Stomach (tissue), 9 donors: Measurements from ENCODE around the gene EIF4A3. TPM values are rescaled to one million over a fixed set of nuclear protein-coding genes. Genes with fewer than 3 reads are reported as not detected.

ENCODE experiments used
- DNase-seq, 2 donors: peaks; one replicate each; pipeline versions ENCODE4 v3.0.0 to v3.0.0-alpha.2; 2013 to 2019
- H3K27ac ChIP-seq, 5 donors: fragments of 200-600 bp in 4 of 5; sonication (generic) in 4 of 5; one replicate each; pipeline ENCODE4 v1.5.1; 2013 to 2019; ENCODE audit warnings: mild to moderate bottlenecking in 1 of 5, moderate library complexity in 1 of 5
- H3K27me3 ChIP-seq, 3 donors: fragments of 200-600 bp; sonication (generic); one replicate each; pipeline ENCODE4 v1.5.1; 2017 to 2019; ENCODE audit warnings: mixed run types in 1 of 3
- H3K36me3 ChIP-seq, 4 donors: fragments of 200-600 bp; sonication (generic); 1 replicate in 3 of 4; 2 replicates in 1 of 4; pipeline ENCODE4 v1.5.1; 2016 to 2019
- H3K4me1 ChIP-seq, 4 donors: fragments of 200-600 bp; sonication (generic); one replicate each; pipeline ENCODE4 v1.5.1; 2016 to 2019
- H3K4me3 ChIP-seq, 4 donors: fragments of 200-600 bp; sonication (generic) in 3 of 4; one replicate each; pipeline ENCODE4 v1.5.1; 2016 to 2019; ENCODE audit warnings: mild to moderate bottlenecking in 1 of 4
- H3K9me3 ChIP-seq, 4 donors: fragments of 200-600 bp; sonication (generic); one replicate each; pipeline ENCODE4 v1.5.1; 2016 to 2019
- EP300 ChIP-seq: sonication (generic); formaldehyde crosslinking; IDR thresholded peaks from one replicate; pipeline ENCODE4 v1.6.1; 2017; ENCODE audit warnings: antibody characterized with exemption
- POLR2A ChIP-seq, 4 donors: fragments of 450-650 bp; IDR thresholded peaks; one replicate each; pipeline ENCODE4 v1.6.1; 2016; ENCODE audit warnings: antibody characterized with exemption in 4 of 4, control low read depth in 2 of 4, mild to moderate bottlenecking in 1 of 4, moderate library complexity in 1 of 4
- POLR2AphosphoS5 ChIP-seq, 3 donors: sonication (generic); formaldehyde crosslinking; IDR thresholded peaks; one replicate each; pipeline ENCODE4 v1.6.1; 2016; ENCODE audit warnings: antibody characterized with exemption in 3 of 3
- WGBS, 5 donors: extraction: QIAGEN DNeasy Blood & Tissue Kit in 3 of 5; methylation state at CpG; one replicate each; pipeline versions ENCODE4 v1.1.5 to v1.1.7; 2013 to 2018; 5-methylcytosine and 5-hydroxymethylcytosine counted together
- intact Hi-C: fragments of 100-400 bp; cut with DNase I; formaldehyde crosslinking; loops from one replicate; pipeline ENCODE4 v1.15.1; 2023; ENCODE audit warnings: low total_unique reads
- polyA plus RNA-seq, 3 donors: library from polyadenylated mRNA; stranded (reverse); fragments of 200-250 nt; gene quantifications; one replicate each; pipeline ENCODE4 v1.2.3, GENCODE V29; 2013
- total RNA-seq, 5 donors: library from RNA; depleted of rRNA; stranded (reverse); fragments of >200 nt; gene quantifications; one replicate each; pipeline versions ENCODE4 v1.1.0 to v1.2.3, GENCODE V29; 2014 to 2016
- TF ChIP-seq, protein P1 (sequence below), 7 experiments: fragments of 450-650 bp in 4 of 7; fragments of 200-600 bp in 3 of 7; sonication (generic) in 3 of 7; IDR thresholded peaks; one replicate each; pipeline ENCODE4 v1.5.1; 2016 to 2019; ENCODE audit warnings: antibody characterized with exemption in 7 of 7, control low read depth in 2 of 7, mild to moderate bottlenecking in 1 of 7
- donor health status: healthy with polysubstance abuse.
- donor health status: Bipolar disorder and iron deficiency.
- donor health status: healthy.

The EIF4A3 gene
- total and polyA plus RNA-seq, 8 donors: 17.5 to 78.2 (median 49.2) TPM

DNA sequence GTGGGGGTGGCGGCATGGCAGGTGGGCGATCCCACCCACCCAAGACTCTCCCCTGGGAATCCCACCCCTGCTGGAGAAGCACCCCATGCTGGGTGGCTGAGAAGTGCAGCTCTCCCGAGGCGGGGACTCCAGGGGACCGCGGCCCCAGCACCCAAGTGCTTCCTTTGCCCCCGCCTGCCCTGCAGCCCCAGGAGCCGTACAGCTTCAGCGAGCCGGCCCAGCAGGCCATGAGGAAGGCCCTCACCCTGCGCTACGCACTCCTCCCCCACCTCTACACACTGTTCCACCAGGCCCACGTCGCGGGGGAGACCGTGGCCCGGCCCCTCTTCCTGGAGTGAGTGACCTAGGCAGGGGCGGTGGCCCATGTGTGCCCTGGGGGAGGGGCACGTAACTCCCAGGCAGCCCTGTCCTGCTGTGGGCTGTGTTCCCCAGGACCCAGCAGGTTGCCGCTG lies 33.9 kb downstream of the EIF4A3 start:
- TF ChIP-seq EP300 (no peak), POLR2AphosphoS5 (IDR thresholded peaks at IDR 0.05) (no peak), POLR2A (IDR thresholded peaks at IDR 0.05) (no peak)
- TF ChIP-seq, protein P1, sequence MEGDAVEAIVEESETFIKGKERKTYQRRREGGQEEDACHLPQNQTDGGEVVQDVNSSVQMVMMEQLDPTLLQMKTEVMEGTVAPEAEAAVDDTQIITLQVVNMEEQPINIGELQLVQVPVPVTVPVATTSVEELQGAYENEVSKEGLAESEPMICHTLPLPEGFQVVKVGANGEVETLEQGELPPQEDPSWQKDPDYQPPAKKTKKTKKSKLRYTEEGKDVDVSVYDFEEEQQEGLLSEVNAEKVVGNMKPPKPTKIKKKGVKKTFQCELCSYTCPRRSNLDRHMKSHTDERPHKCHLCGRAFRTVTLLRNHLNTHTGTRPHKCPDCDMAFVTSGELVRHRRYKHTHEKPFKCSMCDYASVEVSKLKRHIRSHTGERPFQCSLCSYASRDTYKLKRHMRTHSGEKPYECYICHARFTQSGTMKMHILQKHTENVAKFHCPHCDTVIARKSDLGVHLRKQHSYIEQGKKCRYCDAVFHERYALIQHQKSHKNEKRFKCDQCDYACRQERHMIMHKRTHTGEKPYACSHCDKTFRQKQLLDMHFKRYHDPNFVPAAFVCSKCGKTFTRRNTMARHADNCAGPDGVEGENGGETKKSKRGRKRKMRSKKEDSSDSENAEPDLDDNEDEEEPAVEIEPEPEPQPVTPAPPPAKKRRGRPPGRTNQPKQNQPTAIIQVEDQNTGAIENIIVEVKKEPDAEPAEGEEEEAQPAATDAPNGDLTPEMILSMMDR (IDR thresholded peaks at IDR 0.05): no peak
- H3K36me3 ChIP-seq: peaks cover 0 to 60% (median 34%) of the 10 kb centered on the region in 4 donors
- intact Hi-C loops: no loop called here
- no peak overlapping the region for H3K4me3 ChIP-seq
- peak in 1 of 2 donors; percentile 23 for DNase-seq
- H3K4me1 ChIP-seq: no peaks in the 10 kb centered on the region
- H3K9me3 ChIP-seq: peaks cover 0 to 3% (median 0%) of the 10 kb centered on the region in 4 donors
- 83 to 87% (median 85%) methylated on average over 8 to 20 of the region's 20 CpGs for WGBS, 5 donors
- H3K27ac ChIP-seq: no peak overlapping the region
- H3K27me3 ChIP-seq: no peaks in the 10 kb centered on the region

DNA sequence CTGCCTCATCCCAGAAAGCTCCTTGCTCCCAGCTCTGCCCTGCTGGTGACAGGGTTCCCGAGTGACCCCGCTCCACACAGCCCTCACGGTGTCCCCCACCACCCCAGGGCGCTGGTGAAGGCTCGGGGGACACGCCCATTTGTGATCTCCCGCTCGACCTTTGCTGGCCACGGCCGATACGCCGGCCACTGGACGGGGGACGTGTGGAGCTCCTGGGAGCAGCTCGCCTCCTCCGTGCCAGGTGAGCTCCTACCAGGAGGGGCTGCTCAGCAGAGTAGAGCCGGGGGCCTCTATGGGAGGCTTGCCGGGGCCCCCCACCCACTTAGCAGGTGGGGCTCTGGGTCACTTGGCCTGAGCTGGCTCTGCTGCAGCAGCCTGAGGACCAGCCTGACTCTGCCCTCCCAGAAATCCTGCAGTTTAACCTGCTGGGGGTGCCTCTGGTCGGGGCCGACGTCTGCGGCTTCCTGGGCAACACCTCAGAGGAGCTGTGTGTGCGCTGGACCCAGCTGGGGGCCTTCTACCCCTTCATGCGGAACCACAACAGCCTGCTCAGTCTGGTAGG lies 34.4 kb downstream of the EIF4A3 start:
- no peaks in the 10 kb centered on the region for H3K27me3 ChIP-seq
- no peak overlapping the region for H3K4me3 ChIP-seq
- 83 to 94% (median 91%) methylated on average over 10 to 24 of the region's 24 CpGs for WGBS, 5 donors
- H3K27ac ChIP-seq: no peak overlapping the region
- peaks cover 0 to 63% (median 33%) of the 10 kb centered on the region in 4 donors for H3K36me3 ChIP-seq
- no peaks in the 10 kb centered on the region for H3K4me1 ChIP-seq
- TF ChIP-seq, protein P1 (IDR thresholded peaks at IDR 0.05): no peak
- no peak for TF ChIP-seq POLR2AphosphoS5 (IDR thresholded peaks at IDR 0.05)
- intact Hi-C loops: no loop called here
- peak in 1 of 2 donors; percentile 17 for DNase-seq
- H3K9me3 ChIP-seq: peaks cover 0 to 3% (median 0%) of the 10 kb centered on the region in 4 donors

DNA sequence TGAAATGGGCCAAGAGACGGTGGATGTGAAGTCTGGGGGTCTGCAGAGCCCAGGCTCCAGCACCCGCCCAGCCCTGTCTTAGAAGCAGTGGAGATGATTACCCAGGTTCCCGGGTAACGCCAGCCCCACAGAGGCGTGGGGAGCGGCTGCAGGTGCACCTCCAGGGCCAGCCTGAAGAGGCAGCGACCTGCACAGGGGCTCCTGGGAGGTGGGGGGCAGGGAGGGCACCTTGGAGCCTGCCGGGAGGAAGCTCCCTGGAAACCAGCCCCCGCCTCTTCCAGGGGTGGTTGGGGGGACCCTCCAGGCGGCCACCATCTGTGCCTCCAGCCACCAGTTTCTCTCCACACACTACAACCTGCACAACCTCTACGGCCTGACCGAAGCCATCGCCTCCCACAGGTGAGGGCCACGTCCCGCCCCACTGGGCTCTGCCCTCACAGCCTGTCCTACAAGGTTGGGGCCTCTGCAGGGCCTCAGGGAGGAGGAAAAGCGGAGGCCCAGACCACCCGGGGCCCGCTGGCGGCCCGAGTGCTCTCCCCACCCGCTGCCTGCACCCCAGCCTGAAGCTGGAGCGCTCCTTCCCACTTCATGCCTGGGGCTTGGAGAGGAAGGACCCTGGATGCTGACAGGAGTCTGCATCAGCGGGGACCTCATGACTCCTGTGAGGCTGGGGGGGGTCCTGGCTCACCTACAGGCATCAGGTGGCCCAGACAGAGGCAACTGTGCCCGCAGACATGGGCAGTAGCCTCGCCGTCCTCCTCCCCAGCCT lies 35.0 kb downstream of the EIF4A3 start:
- no peak overlapping the region for H3K4me3 ChIP-seq
- DNase-seq: peak; percentile 5 to 17
- H3K27me3 ChIP-seq: no peaks in the 10 kb centered on the region
- H3K9me3 ChIP-seq: peaks cover 0 to 3% (median 0%) of the 10 kb centered on the region in 4 donors
- WGBS, 5 donors: 79 to 91% (median 89%) methylated on average over 18 to 26 of the region's 26 CpGs
- H3K4me1 ChIP-seq: no peaks in the 10 kb centered on the region
- intact Hi-C loops: no loop called here
- TF ChIP-seq, protein P1 (IDR thresholded peaks at IDR 0.05): no peak
- TF ChIP-seq POLR2A (IDR thresholded peaks at IDR 0.05) (no peak), POLR2AphosphoS5 (IDR thresholded peaks at IDR 0.05) (no peak), EP300 (no peak)
- H3K27ac ChIP-seq: no peak overlapping the region
- H3K36me3 ChIP-seq: peaks cover 0 to 69% (median 31%) of the 10 kb centered on the region in 4 donors

DNA sequence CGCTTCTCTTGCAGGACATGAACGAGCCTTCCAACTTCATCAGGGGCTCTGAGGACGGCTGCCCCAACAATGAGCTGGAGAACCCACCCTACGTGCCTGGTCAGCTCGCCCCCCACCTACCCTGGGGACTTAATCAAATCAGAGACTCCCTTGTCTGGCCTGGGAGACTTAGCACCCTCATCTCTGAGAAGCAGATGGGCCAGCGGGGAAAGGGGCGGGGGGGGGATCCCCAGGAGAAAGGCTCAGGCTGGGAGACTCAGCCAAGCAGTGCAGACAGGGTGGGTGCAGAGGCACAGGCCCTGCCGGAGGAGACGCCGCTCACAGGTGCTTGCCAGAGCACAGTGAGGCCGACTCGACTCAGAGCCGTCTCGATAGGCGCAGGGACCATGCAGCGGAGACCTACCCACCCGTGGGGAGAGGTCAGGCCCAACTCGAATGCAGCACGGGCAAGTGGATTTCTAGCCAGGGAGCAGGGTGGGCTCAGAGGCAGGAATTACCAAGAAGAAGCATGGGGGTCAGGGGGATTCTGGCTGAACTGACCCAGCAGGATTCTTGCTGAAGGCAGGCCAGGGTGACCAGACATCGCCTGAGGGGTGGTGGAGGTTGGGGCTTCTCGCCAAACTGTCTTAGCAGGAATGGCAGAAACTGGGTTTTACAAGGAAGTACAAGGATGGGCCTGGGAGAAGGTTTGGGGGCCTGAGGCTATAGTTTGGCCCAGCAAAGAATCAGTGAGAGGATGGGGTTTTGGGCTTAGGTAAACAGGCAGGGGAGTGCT lies 35.8 kb downstream of the EIF4A3 start:
- no peak for TF ChIP-seq POLR2A (IDR thresholded peaks at IDR 0.05)
- TF ChIP-seq EP300: no peak
- TF ChIP-seq, protein P1 (IDR thresholded peaks at IDR 0.05): no peak
- TF ChIP-seq POLR2AphosphoS5 (IDR thresholded peaks at IDR 0.05): no peak
- intact Hi-C loops: no loop called here
- DNase-seq: peak; percentile 1 to 17

More for the DNA sequence above, 35.8 kb downstream of the EIF4A3 start:
- Histone ChIP-seq H3K27me3 (no peaks in the 10 kb centered on the region), H3K4me3 (no peak overlapping the region), H3K36me3 (peaks cover 0 to 74% (median 30%) of the 10 kb centered on the region in 4 donors), H3K27ac (no peak overlapping the region), H3K9me3 (peaks cover 0 to 3% (median 0%) of the 10 kb centered on the region in 4 donors), H3K4me1 (no peaks in the 10 kb centered on the region)
- WGBS, 5 donors: 89 to 93% (median 93%) methylated on average over 14 to 21 of the region's 21 CpGs
